Glomerular endothelial cell (primary cell): ENCODE measurements around the gene ATP11C. TPM values are rescaled to one million over a fixed set of nuclear protein-coding genes. Genes with fewer than 3 reads are reported as not detected.

ENCODE experiments used
- DNase-seq: peaks from one replicate; pipeline ENCODE4 v3.0.0-alpha.2; 2011; ENCODE audit warnings: low read depth, low spot score; ENCODE audit errors: extremely low read depth
- total RNA-seq: library from RNA; depleted of rRNA; stranded (reverse); fragments of >200 nt; gene quantifications from 2 replicates; pipeline ENCODE4 v1.2.3, GENCODE V29; 2015

ATP11C gene
- total RNA-seq, 1 donor from 2014 or later = 48.0 TPM

GRCh38 chrX:139815771-139816170 lies 117.1 kb downstream of the ATP11C start:
- no peak for DNase-seq

GRCh38 chrX:139811942-139812629 lies 120.8 kb downstream of the ATP11C start:
- no peak for DNase-seq

GRCh38 chrX:139804482-139804881 lies 128.4 kb downstream of the ATP11C start:
- DNase-seq = no peak

- DNase-seq = no peak
These were observed 129.6 kb downstream of the ATP11C start for GRCh38 chrX:139803224-139803623.

GRCh38 chrX:139802048-139802447 lies 130.8 kb downstream of the ATP11C start:
- no peak for DNase-seq

- DNase-seq = no peak
These were observed 131.4 kb downstream of the ATP11C start for GRCh38 chrX:139801397-139801813.

- DNase-seq = no peak
These were observed 134.2 kb downstream of the ATP11C start for GRCh38 chrX:139798701-139799100.

- no peak for DNase-seq
These were observed 137.7 kb downstream of the ATP11C start for GRCh38 chrX:139795196-139795595.

GRCh38 chrX:139787601-139788000 lies 145.3 kb downstream of the ATP11C start:
- DNase-seq = no peak

GRCh38 chrX:139784807-139785206 lies 148.0 kb downstream of the ATP11C start:
- DNase-seq = no peak

GRCh38 chrX:139783959-139784358 lies 148.9 kb downstream of the ATP11C start:
- DNase-seq = no peak

GRCh38 chrX:139783030-139783429 lies 149.8 kb downstream of the ATP11C start:
- no peak for DNase-seq

- no peak for DNase-seq
These were observed 156.3 kb downstream of the ATP11C start for GRCh38 chrX:139776599-139776998.

GRCh38 chrX:139770366-139770765 lies 162.5 kb downstream of the ATP11C start:
- DNase-seq = no peak

- no peak for DNase-seq
These were observed 166.3 kb downstream of the ATP11C start for GRCh38 chrX:139766545-139766983.

- no peak for DNase-seq
These were observed 170.3 kb downstream of the ATP11C start for GRCh38 chrX:139762400-139763183.

- DNase-seq = no peak
These were observed 173.2 kb downstream of the ATP11C start for GRCh38 chrX:139759637-139760036.

- DNase-seq = no peak
These were observed 174.0 kb downstream of the ATP11C start for GRCh38 chrX:139758809-139759208.

- no peak for DNase-seq
These were observed 174.6 kb downstream of the ATP11C start for GRCh38 chrX:139758250-139758649.

GRCh38 chrX:139751053-139751452 lies 181.8 kb downstream of the ATP11C start:
- no peak for DNase-seq

GRCh38 chrX:139750390-139750789 lies 182.5 kb downstream of the ATP11C start:
- DNase-seq = no peak

GRCh38 chrX:139739138-139739537 lies 193.7 kb downstream of the ATP11C start:
- no peak for DNase-seq
